Tibial artery (tissue), 4 donors: ENCODE results near the gene NEGR1.

ENCODE experiments used
- DNase-seq, 2 donors: peaks; one replicate each; pipeline ENCODE4 v3.0.0-alpha.2; 2019
- H3K27ac ChIP-seq, 2 donors: fragments of 200-600 bp; sonication (generic) in 1 of 2; 1 replicate in 1 of 2; 2 replicates in 1 of 2; pipeline ENCODE4 v1.5.1; 2018 to 2019; ENCODE audit warnings: mild to moderate bottlenecking in 1 of 2
- H3K27me3 ChIP-seq, 2 donors: fragments of 200-600 bp; sonication (generic) in 1 of 2; one replicate each; pipeline versions ENCODE4 v1.5.1 to v1.6.0; 2016 to 2019
- H3K36me3 ChIP-seq, 3 donors: fragments of 200-600 bp; sonication (generic) in 2 of 3; one replicate each; pipeline ENCODE4 v1.5.1; 2016 to 2019; ENCODE audit warnings: mild to moderate bottlenecking in 2 of 3
- H3K4me1 ChIP-seq, 4 donors: fragments of 200-600 bp; sonication (generic) in 2 of 4; 1 replicate in 3 of 4; 2 replicates in 1 of 4; pipeline ENCODE4 v1.5.1; 2016 to 2019
- H3K4me3 ChIP-seq, 2 donors: fragments of 200-600 bp; sonication (generic) in 1 of 2; 1 replicate in 1 of 2; 2 replicates in 1 of 2; pipeline ENCODE4 v1.5.1; 2018 to 2019; ENCODE audit warnings: mild to moderate bottlenecking in 2 of 2
- H3K9me3 ChIP-seq, 3 donors: fragments of 200-600 bp; sonication (generic) in 1 of 3; one replicate each; pipeline ENCODE4 v1.5.1; 2016 to 2019
- CTCF ChIP-seq, 2 experiments: fragments of 200-600 bp in 1 of 2; fragments of 450-650 bp in 1 of 2; IDR thresholded peaks; one replicate each; pipeline ENCODE4 v1.5.1; 2017 to 2019; ENCODE audit warnings: antibody characterized with exemption in 2 of 2, mild to moderate bottlenecking in 1 of 2, moderate library complexity in 1 of 2
- intact Hi-C: fragments of 100-400 bp; cut with DNase I; formaldehyde crosslinking; loops from one replicate; pipeline ENCODE4 v1.15.0; 2023; ENCODE audit warnings: low total_unique reads

Gene NEGR1

GRCh38 chr1:71413441-71414175 lies 868.7 kb downstream of the NEGR1 start:
- TF ChIP-seq CTCF (IDR thresholded peaks at IDR 0.05) = no peak
- H3K27me3 ChIP-seq = no peaks in the 10 kb centered on the region
- H3K4me3 ChIP-seq = no peak overlapping the region
- H3K36me3 ChIP-seq = no peaks in the 10 kb centered on the region
- H3K4me1 ChIP-seq = no peaks in the 10 kb centered on the region
- H3K27ac ChIP-seq = no peak overlapping the region
- intact Hi-C loops = no loop called here
- no peak for DNase-seq
- no peaks in the 10 kb centered on the region for H3K9me3 ChIP-seq

- Histone ChIP-seq H3K27ac (no peak overlapping the region), H3K4me3 (no peak overlapping the region), H3K27me3 (no peaks in the 10 kb centered on the region), H3K4me1 (no peaks in the 10 kb centered on the region), H3K36me3 (no peaks in the 10 kb centered on the region), H3K9me3 (no peaks in the 10 kb centered on the region)
- DNase-seq = no peak
- intact Hi-C loops = no loop called here
- TF ChIP-seq CTCF (IDR thresholded peaks at IDR 0.05) = no peak
Measured at GRCh38 chr1:71400050-71400449, 882.3 kb downstream of the NEGR1 start.

GRCh38 chr1:71399594-71399993 lies 882.7 kb downstream of the NEGR1 start:
- Histone ChIP-seq H3K4me3 (no peak overlapping the region), H3K36me3 (no peaks in the 10 kb centered on the region), H3K9me3 (no peaks in the 10 kb centered on the region), H3K27ac (no peak overlapping the region), H3K27me3 (no peaks in the 10 kb centered on the region), H3K4me1 (no peaks in the 10 kb centered on the region)
- intact Hi-C loops = no loop called here
- no peak for DNase-seq
- no peak for TF ChIP-seq CTCF (IDR thresholded peaks at IDR 0.05)

GRCh38 chr1:71393301-71393700 lies 889.0 kb downstream of the NEGR1 start:
- H3K27me3 ChIP-seq = no peaks in the 10 kb centered on the region
- intact Hi-C loops = no loop called here
- H3K4me3 ChIP-seq = no peak overlapping the region
- no peak for TF ChIP-seq CTCF (IDR thresholded peaks at IDR 0.05)
- DNase-seq = no peak
- H3K9me3 ChIP-seq = peaks cover 0 to 12% (median 11%) of the 10 kb centered on the region in 3 donors
- no peak overlapping the region for H3K27ac ChIP-seq
- H3K4me1 ChIP-seq = no peaks in the 10 kb centered on the region
- no peaks in the 10 kb centered on the region for H3K36me3 ChIP-seq

GRCh38 chr1:71390518-71390917 lies 891.8 kb downstream of the NEGR1 start:
- Histone ChIP-seq H3K36me3 (no peaks in the 10 kb centered on the region), H3K4me3 (no peak overlapping the region), H3K9me3 (peaks cover 0 to 12% (median 11%) of the 10 kb centered on the region in 3 donors), H3K4me1 (no peaks in the 10 kb centered on the region), H3K27me3 (no peaks in the 10 kb centered on the region), H3K27ac (no peak overlapping the region)
- intact Hi-C loops = no loop called here
- TF ChIP-seq CTCF (IDR thresholded peaks at IDR 0.05) = no peak
- DNase-seq = no peak
